Loucy (cell line): ENCODE results near the gene ACY1.

ENCODE experiments used
- CTCF ChIP-seq: fragments of 200-600 bp; sonication (generic); conservative IDR thresholded peaks from 2 replicates; pipeline ENCODE4 v1.5.1; 2014; ENCODE audit warnings: mild to moderate bottlenecking, antibody characterized with exemption, low read length
- EZH2phosphoT487 ChIP-seq: fragments of 200-600 bp; IDR thresholded peaks from 2 replicates; pipeline ENCODE4 v1.6.1; 2018; ENCODE audit warnings: antibody characterized with exemption, mild to moderate bottlenecking, moderate library complexity, borderline replicate concordance

GRCh38 chr3:51984269-51984647 is 923 bp downstream of the ACY1 start:
- TF ChIP-seq CTCF: no peak
- no peak for TF ChIP-seq EZH2phosphoT487
